Uterus (tissue), 4 donors: ENCODE data around the gene FFAR4. TPM values are rescaled to one million over a fixed set of nuclear protein-coding genes. Genes with fewer than 3 reads are reported as not detected.

ENCODE experiments used
- total RNA-seq, 4 donors: library from RNA; depleted of rRNA in 3 of 4; stranded (reverse); fragments of >200 nt in 3 of 4; gene quantifications; one replicate each; pipeline versions ENCODE4 v1.1.0 to v1.2.4, GENCODE V29; 2014 to 2023
- donor health status: DM: yes; HTN: yes; CAD: no.

Gene FFAR4
- total RNA-seq, 4 donors from 2014 or later = not detected

Other genes starting within 250 kb of the FFAR4 start
- 100 to 1,000 TPM in 2 of 4 donors, 10 to 100 TPM in 2; 41.2 to 114 (median 86.9) TPM for gene MYOF, start 84.3 kb upstream of the FFAR4 start, total RNA-seq
- 10 to 100 TPM in 1 of 4 donors, under 1 TPM in 1, not detected in 2; under 0.01 to 13.8 TPM for gene CEP55, start 70.1 kb upstream of the FFAR4 start, total RNA-seq
- gene RBP4, start 34.6 kb downstream of the FFAR4 start, total RNA-seq = 1 to 10 TPM in 1 of 4 donors, under 1 TPM in 1, not detected in 2; 0.90 to 3.2 TPM
- gene PDE6C, start 45.9 kb downstream of the FFAR4 start, total RNA-seq = not detected
- 10 to 100 TPM in 3 of 4 donors, 1 to 10 TPM in 1; 5.4 to 40.5 (median 17.6) TPM for gene FRA10AC1, start 135.9 kb downstream of the FFAR4 start, total RNA-seq
- 1 to 10 TPM in 1 of 4 donors, not detected in 3; 1.4 TPM for gene LGI1, start 191.3 kb downstream of the FFAR4 start, total RNA-seq